ENCODE measurements around the gene E2F8.

DNA sequence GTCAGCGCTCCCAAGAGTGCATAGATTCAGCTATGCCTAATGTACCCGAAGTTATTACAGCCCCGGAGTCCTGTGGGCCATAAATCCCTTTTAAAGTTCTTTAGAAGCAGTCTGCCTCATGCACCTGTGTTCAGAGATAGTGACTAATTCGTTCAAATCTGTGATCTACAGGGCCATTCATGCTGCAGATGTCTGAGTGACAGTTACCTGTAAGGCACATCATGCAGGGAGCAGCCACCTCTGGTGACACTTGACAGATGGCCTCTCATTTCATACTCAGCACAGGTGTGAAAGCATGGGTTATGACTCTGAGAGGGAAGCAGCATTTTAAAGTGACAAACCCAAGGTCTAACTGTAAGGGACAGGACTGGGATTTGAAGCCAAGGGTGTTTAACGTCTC, 2.4 kb upstream of the E2F8 start:
- no peak for TF ChIP-seq GABPB1 (CRISPR knock-in tag; IDR thresholded peaks at IDR 0.05)
- no peak for TF ChIP-seq TBP (optimal IDR thresholded peaks at IDR 0.05; ENCODE audit: low read depth, low read length)
- TF ChIP-seq, protein P1, sequence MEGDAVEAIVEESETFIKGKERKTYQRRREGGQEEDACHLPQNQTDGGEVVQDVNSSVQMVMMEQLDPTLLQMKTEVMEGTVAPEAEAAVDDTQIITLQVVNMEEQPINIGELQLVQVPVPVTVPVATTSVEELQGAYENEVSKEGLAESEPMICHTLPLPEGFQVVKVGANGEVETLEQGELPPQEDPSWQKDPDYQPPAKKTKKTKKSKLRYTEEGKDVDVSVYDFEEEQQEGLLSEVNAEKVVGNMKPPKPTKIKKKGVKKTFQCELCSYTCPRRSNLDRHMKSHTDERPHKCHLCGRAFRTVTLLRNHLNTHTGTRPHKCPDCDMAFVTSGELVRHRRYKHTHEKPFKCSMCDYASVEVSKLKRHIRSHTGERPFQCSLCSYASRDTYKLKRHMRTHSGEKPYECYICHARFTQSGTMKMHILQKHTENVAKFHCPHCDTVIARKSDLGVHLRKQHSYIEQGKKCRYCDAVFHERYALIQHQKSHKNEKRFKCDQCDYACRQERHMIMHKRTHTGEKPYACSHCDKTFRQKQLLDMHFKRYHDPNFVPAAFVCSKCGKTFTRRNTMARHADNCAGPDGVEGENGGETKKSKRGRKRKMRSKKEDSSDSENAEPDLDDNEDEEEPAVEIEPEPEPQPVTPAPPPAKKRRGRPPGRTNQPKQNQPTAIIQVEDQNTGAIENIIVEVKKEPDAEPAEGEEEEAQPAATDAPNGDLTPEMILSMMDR (IDR thresholded peaks at IDR 0.05 in 2 of 3, conservative IDR thresholded peaks at IDR 0.05 in 1 of 3; ENCODE audit: insufficient read depth in 2 of 3, low read depth in 1 of 3, low read length in 3 of 3), result no peak
- TF ChIP-seq, protein P2, sequence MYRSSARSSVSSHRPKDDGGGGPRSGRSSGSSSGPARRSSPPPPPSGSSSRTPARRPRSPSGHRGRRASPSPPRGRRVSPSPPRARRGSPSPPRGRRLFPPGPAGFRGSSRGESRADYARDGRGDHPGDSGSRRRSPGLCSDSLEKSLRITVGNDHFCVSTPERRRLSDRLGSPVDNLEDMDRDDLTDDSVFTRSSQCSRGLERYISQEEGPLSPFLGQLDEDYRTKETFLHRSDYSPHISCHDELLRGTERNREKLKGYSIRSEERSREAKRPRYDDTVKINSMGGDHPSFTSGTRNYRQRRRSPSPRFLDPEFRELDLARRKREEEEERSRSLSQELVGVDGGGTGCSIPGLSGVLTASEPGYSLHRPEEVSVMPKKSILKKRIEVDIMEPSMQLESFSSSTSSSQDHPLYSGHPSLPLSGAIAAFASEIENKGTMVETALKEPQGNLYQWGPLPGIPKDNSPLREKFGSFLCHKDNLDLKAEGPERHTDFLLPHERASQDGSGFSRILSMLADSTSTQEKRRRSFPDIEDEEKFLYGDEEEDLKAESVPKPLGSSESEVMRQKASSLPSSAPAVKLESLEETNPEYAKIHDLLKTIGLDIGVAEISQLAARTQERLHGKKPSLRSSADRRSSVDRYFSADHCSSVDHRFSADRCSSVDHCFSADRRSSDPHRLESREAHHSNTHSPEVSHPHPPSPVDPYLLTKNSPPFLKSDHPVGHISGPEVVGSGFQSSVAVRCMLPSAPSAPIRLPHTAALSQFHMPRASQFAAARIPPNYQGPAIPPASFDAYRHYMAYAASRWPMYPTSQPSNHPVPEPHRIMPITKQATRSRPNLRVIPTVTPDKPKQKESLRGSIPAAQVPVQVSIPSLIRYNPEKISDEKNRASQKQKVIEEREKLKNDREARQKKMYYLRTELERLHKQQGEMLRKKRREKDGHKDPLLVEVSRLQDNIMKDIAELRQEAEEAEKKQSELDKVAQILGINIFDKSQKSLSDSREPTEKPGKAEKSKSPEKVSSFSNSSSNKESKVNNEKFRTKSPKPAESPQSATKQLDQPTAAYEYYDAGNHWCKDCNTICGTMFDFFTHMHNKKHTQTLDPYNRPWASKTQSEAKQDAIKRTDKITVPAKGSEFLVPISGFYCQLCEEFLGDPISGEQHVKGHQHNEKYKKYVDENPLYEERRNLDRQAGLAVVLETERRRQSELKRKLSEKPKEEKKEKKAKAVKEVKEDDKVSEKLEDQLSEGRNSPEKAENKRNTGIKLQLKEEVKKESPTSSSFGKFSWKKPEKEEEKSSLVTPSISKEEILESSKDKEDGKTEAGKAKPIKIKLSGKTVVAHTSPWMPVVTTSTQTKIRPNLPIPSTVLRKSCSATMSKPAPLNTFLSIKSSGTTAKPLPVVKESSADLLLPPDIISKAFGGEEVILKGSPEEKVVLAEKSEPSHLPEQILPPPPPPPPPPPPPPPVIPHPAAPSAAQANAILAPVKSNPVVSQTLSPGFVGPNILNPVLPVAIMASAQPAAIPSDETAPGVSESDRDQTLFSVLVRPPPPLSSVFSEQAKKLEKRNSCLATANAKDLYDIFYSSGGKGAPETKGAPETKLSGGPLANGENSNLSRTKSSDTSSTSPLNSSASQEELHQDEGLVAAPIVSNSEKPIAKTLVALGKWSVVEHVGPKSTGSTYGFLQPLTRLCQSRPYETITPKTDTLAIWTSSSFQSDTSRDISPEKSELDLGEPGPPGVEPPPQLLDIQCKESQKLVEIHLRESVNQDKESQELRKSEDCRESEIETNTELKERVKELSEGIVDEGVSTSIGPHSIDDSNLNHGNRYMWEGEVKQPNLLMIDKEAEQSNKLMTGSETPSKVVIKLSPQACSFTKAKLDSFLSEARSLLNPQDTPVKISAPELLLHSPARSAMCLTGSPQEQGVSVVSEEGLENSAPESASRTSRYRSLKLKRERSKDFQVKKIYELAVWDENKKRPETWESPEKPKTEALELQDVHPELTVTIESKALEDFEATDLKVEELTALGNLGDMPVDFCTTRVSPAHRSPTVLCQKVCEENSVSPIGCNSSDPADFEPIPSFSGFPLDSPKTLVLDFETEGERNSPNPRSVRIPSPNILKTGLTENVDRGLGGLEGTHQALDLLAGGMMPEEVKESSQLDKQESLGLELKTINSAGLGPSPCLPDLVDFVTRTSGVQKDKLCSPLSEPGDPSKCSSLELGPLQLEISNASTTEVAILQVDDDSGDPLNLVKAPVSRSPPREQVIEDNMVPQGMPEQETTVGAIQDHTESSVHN (IDR thresholded peaks at IDR 0.05; ENCODE audit: borderline replicate concordance in 1 of 2, low read depth in 1 of 2), result no peak

All from K562 (cell line).